ENCODE data around the gene COMMD3.

The COMMD3 gene

GRCh38 chr10:22366771-22367170, 50.6 kb downstream of the COMMD3 start:
- no peak overlapping the region for H3K4me3 ChIP-seq (replicated peaks; ENCODE audit: low read depth, low read length)
- no peak for TF ChIP-seq CTCF (IDR thresholded peaks at IDR 0.05; ENCODE audit: insufficient read depth, low read length, poor library complexity, severe bottlenecking)
- H3K36me3 ChIP-seq (ENCODE audit: control insufficient read depth, insufficient read depth, low read length) = no peaks in the 10 kb centered on the region
- H3K27me3 ChIP-seq (replicated peaks; ENCODE audit: control insufficient read depth, insufficient read depth, low read length) = no peaks in the 10 kb centered on the region
- DNase-seq (ENCODE audit: extremely low read depth, insufficient read length) = no peak

- no peaks in the 10 kb centered on the region for H3K27me3 ChIP-seq (replicated peaks; ENCODE audit: control insufficient read depth, insufficient read depth, low read length)
- H3K36me3 ChIP-seq (ENCODE audit: control insufficient read depth, insufficient read depth, low read length) = no peaks in the 10 kb centered on the region
- no peak overlapping the region for H3K4me3 ChIP-seq (replicated peaks; ENCODE audit: low read depth, low read length)
- DNase-seq (ENCODE audit: extremely low read depth, insufficient read length) = no peak
- no peak for TF ChIP-seq CTCF (IDR thresholded peaks at IDR 0.05; ENCODE audit: insufficient read depth, low read length, poor library complexity, severe bottlenecking)
Observed at GRCh38 chr10:22367471-22367870, 51.3 kb downstream of the COMMD3 start.

GRCh38 chr10:22368402-22368801, 52.2 kb downstream of the COMMD3 start:
- Histone ChIP-seq H3K36me3 (ENCODE audit: control insufficient read depth, insufficient read depth, low read length) (no peaks in the 10 kb centered on the region), H3K4me3 (replicated peaks; ENCODE audit: low read depth, low read length) (no peak overlapping the region), H3K27me3 (replicated peaks; ENCODE audit: control insufficient read depth, insufficient read depth, low read length) (no peaks in the 10 kb centered on the region)
- no peak for DNase-seq (ENCODE audit: extremely low read depth, insufficient read length)
- TF ChIP-seq CTCF (IDR thresholded peaks at IDR 0.05; ENCODE audit: insufficient read depth, low read length, poor library complexity, severe bottlenecking) = no peak

- Histone ChIP-seq H3K36me3 (ENCODE audit: control insufficient read depth, insufficient read depth, low read length) (no peaks in the 10 kb centered on the region), H3K27me3 (replicated peaks; ENCODE audit: control insufficient read depth, insufficient read depth, low read length) (no peaks in the 10 kb centered on the region), H3K4me3 (replicated peaks; ENCODE audit: low read depth, low read length) (no peak overlapping the region)
- no peak for DNase-seq (ENCODE audit: extremely low read depth, insufficient read length)
- TF ChIP-seq CTCF (IDR thresholded peaks at IDR 0.05; ENCODE audit: insufficient read depth, low read length, poor library complexity, severe bottlenecking) = no peak
Observed at GRCh38 chr10:22368981-22369380, 52.8 kb downstream of the COMMD3 start.

DNA sequence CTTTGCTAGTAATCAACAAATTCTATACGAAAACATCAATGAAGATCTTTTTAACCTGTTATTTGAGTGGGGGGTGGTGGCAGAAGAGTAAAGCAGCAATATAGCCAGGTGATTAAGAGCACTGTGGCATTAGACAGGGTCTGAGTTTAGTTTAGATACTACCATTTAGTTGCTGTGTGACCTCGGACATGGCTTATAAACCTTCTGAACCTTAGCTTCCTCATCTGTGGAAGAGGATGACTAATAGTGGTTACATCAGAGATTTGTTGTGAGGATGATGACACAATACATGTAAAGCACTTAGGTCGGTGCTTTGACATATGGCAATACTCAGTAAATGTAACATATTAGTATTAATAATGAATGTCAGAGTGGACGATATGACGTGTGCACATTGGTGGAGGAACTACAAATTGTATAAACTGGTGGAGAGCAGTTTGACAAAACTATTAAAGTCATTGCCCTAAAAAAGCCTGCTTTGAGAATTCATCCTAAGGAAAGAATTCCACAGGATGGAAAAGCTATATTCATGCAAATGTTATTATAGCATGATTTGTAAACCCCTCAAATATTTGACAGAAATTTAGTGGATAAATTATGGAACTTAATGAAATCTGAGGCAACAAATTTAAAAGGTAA, 53.4 kb downstream of the COMMD3 start:
- peak; percentile 50 for DNase-seq (ENCODE audit: extremely low read depth, insufficient read length)
- no peak for TF ChIP-seq CTCF (IDR thresholded peaks at IDR 0.05; ENCODE audit: insufficient read depth, low read length, poor library complexity, severe bottlenecking)
- no peaks in the 10 kb centered on the region for H3K27me3 ChIP-seq (replicated peaks; ENCODE audit: control insufficient read depth, insufficient read depth, low read length)
- H3K4me3 ChIP-seq (replicated peaks; ENCODE audit: low read depth, low read length) = no peak overlapping the region
- no peaks in the 10 kb centered on the region for H3K36me3 ChIP-seq (ENCODE audit: control insufficient read depth, insufficient read depth, low read length)

Data from GM06990 (cell line).